Loucy (cell line): ENCODE data around the gene DHFR.

ENCODE experiments used
- H2AFZ ChIP-seq: fragments of 200-600 bp; sonication (generic); 2 replicates; pipeline ENCODE4 v1.6.0; 2016; ENCODE audit warnings: antibody characterized with exemption, mild to moderate bottlenecking, low read length, moderate library complexity
- H3F3A ChIP-seq: fragments of 200-600 bp; 2 replicates; pipeline ENCODE4 v1.6.0; 2016; ENCODE audit warnings: antibody characterized with exemption, low read depth, mild to moderate bottlenecking
- H3K27me3 ChIP-seq: fragments of 200-600 bp; sonication (generic); 2 replicates; pipeline ENCODE4 v1.6.1; 2014; ENCODE audit warnings: low read length, mild to moderate bottlenecking; ENCODE audit not compliant: insufficient read depth, poor library complexity, severe bottlenecking
- H3K36me3 ChIP-seq: fragments of 200-600 bp; sonication (generic); 2 replicates; pipeline ENCODE4 v1.6.1; 2016; ENCODE audit warnings: low read length; ENCODE audit not compliant: insufficient read depth
- H3K4me1 ChIP-seq: fragments of 200-600 bp; sonication (generic); 2 replicates; pipeline ENCODE4 v1.5.1; 2014; ENCODE audit warnings: low read length, mild to moderate bottlenecking; ENCODE audit not compliant: insufficient read depth, poor library complexity, severe bottlenecking
- H3K4me2 ChIP-seq: fragments of 200-600 bp; sonication (generic); 2 replicates; pipeline ENCODE4 v1.6.0; 2014; ENCODE audit warnings: antibody characterized with exemption, low read length, low read depth, mild to moderate bottlenecking; ENCODE audit not compliant: poor library complexity, severe bottlenecking
- H3K4me3 ChIP-seq: fragments of 200-600 bp; sonication (generic); 2 replicates; pipeline ENCODE4 v1.5.1; 2014; ENCODE audit warnings: low read length, mild to moderate bottlenecking, mixed read lengths; ENCODE audit not compliant: poor library complexity, severe bottlenecking
- H3K79me2 ChIP-seq: fragments of 200-600 bp; sonication (generic); 2 replicates; pipeline ENCODE4 v1.6.1; 2014; ENCODE audit warnings: low read length; ENCODE audit not compliant: insufficient read depth
- H3K9ac ChIP-seq: fragments of 200-600 bp; sonication (generic); 2 replicates; pipeline ENCODE4 v1.6.0; 2014; ENCODE audit warnings: mild to moderate bottlenecking, low read depth, low read length, moderate library complexity; ENCODE audit not compliant: poor library complexity, severe bottlenecking
- H3K9me2 ChIP-seq: fragments of 200-600 bp; sonication (generic); replicated peaks from 2 replicates; pipeline ENCODE4 v1.6.1; 2016; ENCODE audit warnings: low read depth, low read length, mixed read lengths
- H3K9me3 ChIP-seq: fragments of 200-600 bp; sonication (generic); 2 replicates; pipeline ENCODE4 v1.6.1; 2014; ENCODE audit warnings: mild to moderate bottlenecking, antibody characterized with exemption, low read length, low read depth; ENCODE audit not compliant: insufficient read depth
- H4K20me1 ChIP-seq: fragments of 200-600 bp; sonication (generic); 2 replicates; pipeline ENCODE4 v1.6.0; 2014; ENCODE audit warnings: antibody characterized with exemption, low read length, mild to moderate bottlenecking; ENCODE audit not compliant: insufficient read depth, poor library complexity, severe bottlenecking
- EZH2phosphoT487 ChIP-seq: fragments of 200-600 bp; IDR thresholded peaks from 2 replicates; pipeline ENCODE4 v1.6.1; 2018; ENCODE audit warnings: antibody characterized with exemption, mild to moderate bottlenecking, moderate library complexity, borderline replicate concordance
- TF ChIP-seq, protein P1 (sequence below): fragments of 200-600 bp; sonication (generic); conservative IDR thresholded peaks from 2 replicates; pipeline ENCODE4 v1.5.1; 2014; ENCODE audit warnings: mild to moderate bottlenecking, antibody characterized with exemption, low read length

The DHFR gene

DNA sequence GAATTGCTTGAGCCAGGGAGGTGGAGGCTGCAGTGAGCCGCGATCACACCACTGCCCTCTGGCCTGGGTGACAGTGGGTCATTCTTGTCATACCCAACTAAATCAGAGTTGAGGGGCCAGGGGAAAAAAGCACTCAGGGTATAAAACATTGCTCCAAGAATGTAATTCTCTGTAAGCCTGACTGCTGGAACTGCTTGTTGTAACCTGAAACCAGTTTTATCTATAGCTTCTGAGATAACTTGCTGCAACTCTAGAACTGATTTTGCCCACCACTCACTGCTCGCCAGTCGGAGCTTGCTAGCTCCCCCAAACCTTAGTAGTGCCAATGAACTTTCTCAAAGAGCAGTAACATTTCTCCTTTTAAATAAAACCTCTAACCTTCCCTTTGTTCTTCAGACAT is 9.9 kb downstream of the DHFR start:
- Histone ChIP-seq H3K4me3 (no peak overlapping the region), H3K4me2 (no peak overlapping the region), H4K20me1 (no peaks in the 10 kb centered on the region), H2AFZ (no peak overlapping the region), H3K4me1 (no peaks in the 10 kb centered on the region), H3K79me2 (no peaks in the 10 kb centered on the region; the same call in 1 of the 2 replicates), H3K36me3 (peaks cover 35% of the 10 kb centered on the region; the same call in 1 of the 2 replicates), H3K27me3 (no peaks in the 10 kb centered on the region), H3K9me2 (no peaks in the 10 kb centered on the region), H3F3A (no peaks in the 10 kb centered on the region), H3K9me3 (no peaks in the 10 kb centered on the region), H3K9ac (no peak overlapping the region)
- TF ChIP-seq EZH2phosphoT487, result no peak
- TF ChIP-seq, protein P1, sequence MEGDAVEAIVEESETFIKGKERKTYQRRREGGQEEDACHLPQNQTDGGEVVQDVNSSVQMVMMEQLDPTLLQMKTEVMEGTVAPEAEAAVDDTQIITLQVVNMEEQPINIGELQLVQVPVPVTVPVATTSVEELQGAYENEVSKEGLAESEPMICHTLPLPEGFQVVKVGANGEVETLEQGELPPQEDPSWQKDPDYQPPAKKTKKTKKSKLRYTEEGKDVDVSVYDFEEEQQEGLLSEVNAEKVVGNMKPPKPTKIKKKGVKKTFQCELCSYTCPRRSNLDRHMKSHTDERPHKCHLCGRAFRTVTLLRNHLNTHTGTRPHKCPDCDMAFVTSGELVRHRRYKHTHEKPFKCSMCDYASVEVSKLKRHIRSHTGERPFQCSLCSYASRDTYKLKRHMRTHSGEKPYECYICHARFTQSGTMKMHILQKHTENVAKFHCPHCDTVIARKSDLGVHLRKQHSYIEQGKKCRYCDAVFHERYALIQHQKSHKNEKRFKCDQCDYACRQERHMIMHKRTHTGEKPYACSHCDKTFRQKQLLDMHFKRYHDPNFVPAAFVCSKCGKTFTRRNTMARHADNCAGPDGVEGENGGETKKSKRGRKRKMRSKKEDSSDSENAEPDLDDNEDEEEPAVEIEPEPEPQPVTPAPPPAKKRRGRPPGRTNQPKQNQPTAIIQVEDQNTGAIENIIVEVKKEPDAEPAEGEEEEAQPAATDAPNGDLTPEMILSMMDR, result no peak

DNA sequence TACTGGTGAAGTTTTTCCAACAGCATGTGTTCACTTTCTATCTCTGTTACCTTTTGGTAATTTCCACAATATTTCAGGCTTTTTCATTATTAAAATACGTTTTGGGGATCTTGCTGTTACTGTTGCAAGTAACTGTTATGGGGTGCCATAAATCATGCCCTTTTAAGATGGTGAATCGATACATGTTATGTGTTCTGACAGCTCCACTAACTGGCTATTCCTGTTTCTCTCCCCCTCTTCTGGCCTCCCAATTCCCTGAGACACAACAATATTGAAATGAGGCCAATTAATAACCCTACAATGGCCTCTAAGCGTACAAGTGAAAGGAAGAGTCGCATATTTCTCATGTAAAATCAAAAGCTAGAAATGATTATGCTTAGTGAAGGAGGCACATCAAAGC is 13.4 kb downstream of the DHFR start:
- Histone ChIP-seq H2AFZ (no peak overlapping the region), H3K4me2 (no peak overlapping the region), H3K27me3 (no peaks in the 10 kb centered on the region), H3K36me3 (peaks cover 51% of the 10 kb centered on the region; the same call in 1 of the 2 replicates), H4K20me1 (no peaks in the 10 kb centered on the region), H3K9me3 (no peaks in the 10 kb centered on the region), H3K9ac (no peak overlapping the region), H3K9me2 (no peaks in the 10 kb centered on the region), H3K4me3 (no peak overlapping the region), H3F3A (no peaks in the 10 kb centered on the region), H3K79me2 (no peaks in the 10 kb centered on the region; the same call in 1 of the 2 replicates), H3K4me1 (no peaks in the 10 kb centered on the region)
- TF ChIP-seq EZH2phosphoT487, result no peak
- TF ChIP-seq, protein P1, result no peak

DNA sequence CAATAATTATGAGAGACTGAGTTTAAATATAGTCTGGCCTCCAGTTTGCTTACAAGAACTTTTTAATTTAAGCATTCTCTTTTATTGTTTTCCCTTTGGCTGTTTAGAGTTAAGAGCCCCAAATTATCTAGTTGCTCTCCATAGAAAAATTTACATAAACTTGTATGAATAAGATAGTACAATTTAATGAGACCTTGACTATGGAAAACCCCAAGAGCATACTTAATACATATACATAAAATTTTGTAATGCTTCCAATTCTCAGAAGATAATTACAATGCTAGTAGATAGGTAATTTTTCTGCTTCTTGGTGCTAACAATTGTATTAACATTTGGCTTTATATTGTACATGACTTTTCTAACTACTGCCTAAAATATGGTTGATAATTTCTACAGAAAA is 20.6 kb downstream of the DHFR start:
- H3F3A ChIP-seq, result no peaks in the 10 kb centered on the region
- no peaks in the 10 kb centered on the region for H4K20me1 ChIP-seq
- H3K9me2 ChIP-seq, result no peaks in the 10 kb centered on the region
- no peaks in the 10 kb centered on the region for H3K27me3 ChIP-seq
- TF ChIP-seq EZH2phosphoT487, result no peak
- no peak overlapping the region for H3K4me3 ChIP-seq
- H3K4me2 ChIP-seq, result no peak overlapping the region
- H3K9me3 ChIP-seq, result no peaks in the 10 kb centered on the region
- no peak overlapping the region for H3K9ac ChIP-seq
- no peak overlapping the region for H2AFZ ChIP-seq
- peaks cover 32% of the 10 kb centered on the region; the same call in 1 of the 2 replicates for H3K36me3 ChIP-seq
- H3K4me1 ChIP-seq, result no peaks in the 10 kb centered on the region
- no peaks in the 10 kb centered on the region for H3K79me2 ChIP-seq

DNA sequence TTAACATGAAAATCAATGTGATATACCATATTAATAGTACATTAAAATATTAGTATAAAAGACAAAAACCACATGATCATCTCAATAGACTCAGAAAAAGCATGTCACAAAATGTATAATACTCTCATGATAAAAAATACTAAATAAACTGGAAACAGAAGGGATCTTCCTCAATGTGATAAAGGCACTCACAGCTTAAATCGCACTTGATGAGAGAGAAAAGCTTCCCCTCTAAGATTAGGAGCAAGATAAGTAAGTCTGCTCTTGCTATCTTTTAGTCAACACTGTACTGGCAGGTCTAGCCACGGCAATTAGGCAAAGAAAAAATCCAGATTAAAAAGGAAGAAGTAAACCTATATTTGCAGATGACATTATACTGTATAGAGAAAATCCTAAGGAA is 22.1 kb downstream of the DHFR start:
- Histone ChIP-seq H3K4me2 (no peak overlapping the region), H4K20me1 (no peaks in the 10 kb centered on the region), H3K9me2 (no peaks in the 10 kb centered on the region), H3K9me3 (no peaks in the 10 kb centered on the region), H3K79me2 (no peaks in the 10 kb centered on the region), H3K36me3 (peaks cover 27% of the 10 kb centered on the region; the same call in 1 of the 2 replicates), H3K9ac (no peak overlapping the region), H3K4me3 (no peak overlapping the region), H3K27me3 (no peaks in the 10 kb centered on the region), H3K4me1 (no peaks in the 10 kb centered on the region), H2AFZ (no peak overlapping the region), H3F3A (no peaks in the 10 kb centered on the region)
- TF ChIP-seq, protein P1, result no peak
- TF ChIP-seq EZH2phosphoT487, result no peak
